ENCODE measurements around the gene PHF12.

PHF12 gene

GRCh38 chr17:28858801-28859355 is 92.4 kb downstream of the PHF12 start:
- DNase-seq (ENCODE audit: low spot score) = no peak

- DNase-seq (ENCODE audit: low spot score) = no peak
These were observed 93.2 kb downstream of the PHF12 start for GRCh38 chr17:28857905-28858800.

- DNase-seq (ENCODE audit: low spot score) = no peak
These were observed 95.2 kb downstream of the PHF12 start for GRCh38 chr17:28856028-28856574.

- DNase-seq (ENCODE audit: low spot score) = no peak
These were observed 96.0 kb downstream of the PHF12 start for GRCh38 chr17:28855336-28855679.

Data from Ammon's horn (tissue), 1 donor.